ENCODE results near the gene RAPGEF6.

Gene RAPGEF6

GRCh38 chr5:131633830-131634229 lies 1.2 kb downstream of the RAPGEF6 start:
- TF ChIP-seq GATA2 (IDR thresholded peaks at IDR 0.05; ENCODE audit: low read depth, low read length): no peak
- no peak for TF ChIP-seq GATA3 (IDR thresholded peaks at IDR 0.05; ENCODE audit: low read depth, low read length)

GRCh38 chr5:131630963-131631350 lies 4.1 kb downstream of the RAPGEF6 start:
- TF ChIP-seq GATA3 (IDR thresholded peaks at IDR 0.05; ENCODE audit: low read depth, low read length) (no peak), GATA2 (IDR thresholded peaks at IDR 0.05; ENCODE audit: low read depth, low read length) (no peak)

DNA sequence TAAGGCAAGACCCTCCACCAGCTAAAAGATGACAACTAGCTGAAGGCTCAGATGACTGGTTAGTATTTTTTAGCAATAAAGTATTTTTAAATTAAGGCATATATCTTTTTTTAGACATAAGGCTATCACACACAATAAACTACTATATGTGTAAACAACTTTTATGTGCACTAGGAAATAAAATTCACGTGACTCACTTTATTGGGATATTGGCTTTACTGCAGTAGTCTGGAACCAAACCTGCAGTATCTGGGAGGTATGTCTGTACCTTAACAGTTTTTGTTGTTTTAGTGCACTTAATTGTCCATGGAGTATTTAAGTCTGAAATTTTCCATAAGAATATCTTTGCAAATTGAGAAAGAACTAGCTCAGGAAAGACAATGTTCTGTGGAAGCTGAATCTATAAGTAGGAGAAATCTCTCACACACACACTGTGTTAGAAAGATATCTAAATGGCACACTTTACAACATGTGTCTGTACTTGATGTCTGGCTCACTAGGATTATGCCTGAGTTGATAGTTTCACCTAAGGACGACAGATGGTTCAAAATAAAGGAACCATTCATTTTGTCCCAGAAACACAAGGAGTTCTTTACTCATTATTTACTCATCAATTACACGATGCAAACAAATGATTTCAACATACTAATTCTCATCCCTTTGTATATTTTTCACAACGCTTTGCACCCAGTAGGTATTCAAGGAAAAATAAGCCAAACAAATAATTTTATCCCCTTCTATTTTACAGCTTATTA lies 4.6 kb downstream of the RAPGEF6 start:
- TF ChIP-seq GATA2 (IDR thresholded peaks at IDR 0.05; ENCODE audit: low read depth, low read length): no peak
- TF ChIP-seq GATA3 (IDR thresholded peaks at IDR 0.05; ENCODE audit: low read depth, low read length): no peak

GRCh38 chr5:131628990-131629389 lies 6.0 kb downstream of the RAPGEF6 start:
- TF ChIP-seq GATA2 (IDR thresholded peaks at IDR 0.05; ENCODE audit: low read depth, low read length) (no peak), GATA3 (IDR thresholded peaks at IDR 0.05; ENCODE audit: low read depth, low read length) (no peak)

GRCh38 chr5:131627207-131627865 lies 7.7 kb downstream of the RAPGEF6 start:
- TF ChIP-seq GATA3 (IDR thresholded peaks at IDR 0.05; ENCODE audit: low read depth, low read length) (no peak), GATA2 (IDR thresholded peaks at IDR 0.05; ENCODE audit: low read depth, low read length) (no peak)

DNA sequence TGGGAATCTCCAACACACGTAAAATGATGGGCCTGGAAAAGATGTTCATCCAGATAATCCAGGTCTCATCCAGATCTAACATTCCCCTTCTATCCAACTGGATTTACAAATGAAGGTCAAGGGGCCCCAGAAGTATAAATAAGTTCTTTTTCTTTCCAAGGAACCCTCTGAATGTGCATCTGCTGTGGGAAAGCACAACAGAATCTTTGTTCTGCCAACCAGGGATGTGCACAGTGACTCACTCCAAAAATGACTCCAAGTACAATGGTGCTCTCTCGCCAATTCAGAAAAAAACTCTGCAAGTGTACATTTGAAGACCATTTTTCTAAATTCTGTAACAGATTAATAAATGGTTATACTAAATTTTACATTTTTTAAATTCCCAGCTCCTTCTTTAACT lies 12.4 kb downstream of the RAPGEF6 start:
- TF ChIP-seq GATA3 (IDR thresholded peaks at IDR 0.05; ENCODE audit: low read depth, low read length) (no peak), GATA2 (IDR thresholded peaks at IDR 0.05; ENCODE audit: low read depth, low read length) (no peak)

DNA sequence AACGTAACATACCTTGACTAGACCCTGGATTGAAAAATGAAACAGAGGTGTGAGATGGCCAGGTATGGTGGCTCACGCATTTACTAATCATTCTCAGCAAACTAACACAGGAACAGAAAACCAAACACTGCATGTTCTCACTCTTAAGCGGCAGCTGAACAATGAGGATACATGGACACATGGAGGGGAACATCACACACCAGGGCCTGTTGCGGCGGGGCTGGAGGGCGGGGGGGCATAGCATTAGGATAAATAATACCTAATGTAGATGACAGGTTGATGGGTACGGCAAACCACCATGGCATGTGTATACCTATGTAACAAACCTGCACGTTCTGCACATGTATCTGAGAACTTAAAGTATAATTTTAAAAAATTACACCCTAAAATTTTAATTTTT lies 15.9 kb downstream of the RAPGEF6 start:
- no peak for TF ChIP-seq GATA3 (IDR thresholded peaks at IDR 0.05; ENCODE audit: low read depth, low read length)
- TF ChIP-seq GATA2 (IDR thresholded peaks at IDR 0.05; ENCODE audit: low read depth, low read length): no peak

- TF ChIP-seq GATA2 (IDR thresholded peaks at IDR 0.05; ENCODE audit: low read depth, low read length) (no peak), GATA3 (IDR thresholded peaks at IDR 0.05; ENCODE audit: low read depth, low read length) (no peak)
Measured at GRCh38 chr5:131617140-131617822, 17.7 kb downstream of the RAPGEF6 start.

- TF ChIP-seq GATA3 (IDR thresholded peaks at IDR 0.05; ENCODE audit: low read depth, low read length) (no peak), GATA2 (IDR thresholded peaks at IDR 0.05; ENCODE audit: low read depth, low read length) (no peak)
Measured at GRCh38 chr5:131615957-131616356, 19.1 kb downstream of the RAPGEF6 start.

GRCh38 chr5:131613423-131613822 lies 21.6 kb downstream of the RAPGEF6 start:
- TF ChIP-seq GATA2 (IDR thresholded peaks at IDR 0.05; ENCODE audit: low read depth, low read length): no peak
- TF ChIP-seq GATA3 (IDR thresholded peaks at IDR 0.05; ENCODE audit: low read depth, low read length): no peak

DNA sequence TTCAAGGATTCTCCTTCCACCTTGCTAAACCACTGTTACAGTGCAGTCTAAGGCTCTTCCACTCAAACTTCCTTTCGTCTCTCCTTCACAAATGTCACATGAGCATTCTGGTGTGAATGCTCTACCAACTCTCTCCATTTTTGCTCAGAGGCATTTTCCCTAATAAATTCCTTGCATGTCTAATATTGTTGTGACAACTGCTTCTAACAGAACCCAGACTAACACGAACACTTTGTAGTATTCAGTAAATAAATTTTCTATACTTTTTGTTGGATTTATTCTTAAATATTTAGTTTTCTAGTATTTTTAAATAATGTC lies 24.0 kb downstream of the RAPGEF6 start:
- TF ChIP-seq GATA2 (IDR thresholded peaks at IDR 0.05; ENCODE audit: low read depth, low read length) (no peak), GATA3 (IDR thresholded peaks at IDR 0.05; ENCODE audit: low read depth, low read length) (no peak)

- TF ChIP-seq GATA3 (IDR thresholded peaks at IDR 0.05; ENCODE audit: low read depth, low read length) (no peak), GATA2 (IDR thresholded peaks at IDR 0.05; ENCODE audit: low read depth, low read length) (no peak)
Measured at GRCh38 chr5:131610198-131611063, 24.6 kb downstream of the RAPGEF6 start.

DNA sequence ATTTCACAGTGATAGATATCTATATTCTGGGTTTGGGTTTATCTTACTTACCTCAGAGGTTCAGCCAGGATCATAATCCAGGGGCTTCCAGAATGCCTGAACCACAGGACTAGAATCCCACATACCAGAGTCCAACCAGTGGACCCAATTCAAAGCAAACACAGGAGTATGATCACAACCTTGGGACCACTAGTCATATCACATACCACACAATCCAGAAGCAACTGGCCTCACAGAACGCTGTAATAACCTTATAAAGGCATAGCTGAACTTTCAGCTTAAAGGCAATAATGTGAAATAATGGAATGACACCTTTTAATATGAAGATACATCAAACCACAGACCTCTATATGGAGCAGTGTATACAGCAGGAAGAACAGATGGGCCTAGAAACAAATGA lies 25.3 kb downstream of the RAPGEF6 start:
- TF ChIP-seq GATA3 (IDR thresholded peaks at IDR 0.05; ENCODE audit: low read depth, low read length): no peak

DNA sequence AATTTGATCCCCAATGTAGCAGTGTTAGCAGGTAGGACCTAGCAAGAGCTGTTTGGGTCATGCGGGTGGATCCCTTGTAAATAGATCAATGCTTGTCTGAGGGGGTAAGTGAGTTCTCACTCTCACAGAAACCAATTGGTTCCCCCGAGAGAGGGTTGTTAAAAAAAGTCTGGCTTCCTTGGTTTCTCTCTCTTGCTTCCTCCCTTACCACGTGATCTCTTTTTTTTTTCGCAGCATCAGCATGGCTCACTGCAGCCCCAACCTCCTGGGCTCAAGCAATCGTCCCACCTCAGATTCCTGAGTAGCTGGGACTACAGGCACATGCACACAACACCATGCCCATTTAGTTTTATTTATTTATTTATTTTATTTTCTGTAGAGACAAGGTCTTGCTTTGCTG lies 26.4 kb downstream of the RAPGEF6 start:
- TF ChIP-seq GATA2 (IDR thresholded peaks at IDR 0.05; ENCODE audit: low read depth, low read length): no peak
- no peak for TF ChIP-seq GATA3 (IDR thresholded peaks at IDR 0.05; ENCODE audit: low read depth, low read length)
